HG02763 (cell line): Measurements from ENCODE around the gene RCOR2.

Source experiments
- ATAC-seq: cut with Tn5 transposase; IDR thresholded peaks from one replicate; pipeline ENCODE4 v1.9.1; 2021; ENCODE audit warnings: mild to moderate bottlenecking, moderate library complexity; ENCODE audit not compliant: unreplicated experiment

Gene RCOR2

DNA sequence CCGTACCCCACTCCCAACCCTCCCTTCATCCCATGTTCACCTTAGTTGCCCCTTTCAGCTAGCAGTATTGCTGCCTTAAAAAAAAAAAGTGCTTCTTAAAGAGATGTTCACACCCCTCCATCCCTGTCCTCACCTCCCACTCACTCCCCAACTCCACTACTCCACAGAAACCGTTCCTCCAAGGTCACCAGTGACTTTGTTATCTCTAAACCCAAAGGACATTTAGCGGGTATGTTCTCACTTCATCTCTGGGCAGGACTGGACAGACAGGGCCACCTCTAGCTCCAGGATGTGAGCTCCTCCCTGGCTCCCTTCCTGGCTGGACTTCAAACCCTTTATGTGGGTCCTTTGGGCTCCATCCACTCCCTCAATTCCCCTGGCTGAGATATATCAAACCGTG, 6.4 kb upstream of the RCOR2 start:
- no peak for ATAC-seq

DNA sequence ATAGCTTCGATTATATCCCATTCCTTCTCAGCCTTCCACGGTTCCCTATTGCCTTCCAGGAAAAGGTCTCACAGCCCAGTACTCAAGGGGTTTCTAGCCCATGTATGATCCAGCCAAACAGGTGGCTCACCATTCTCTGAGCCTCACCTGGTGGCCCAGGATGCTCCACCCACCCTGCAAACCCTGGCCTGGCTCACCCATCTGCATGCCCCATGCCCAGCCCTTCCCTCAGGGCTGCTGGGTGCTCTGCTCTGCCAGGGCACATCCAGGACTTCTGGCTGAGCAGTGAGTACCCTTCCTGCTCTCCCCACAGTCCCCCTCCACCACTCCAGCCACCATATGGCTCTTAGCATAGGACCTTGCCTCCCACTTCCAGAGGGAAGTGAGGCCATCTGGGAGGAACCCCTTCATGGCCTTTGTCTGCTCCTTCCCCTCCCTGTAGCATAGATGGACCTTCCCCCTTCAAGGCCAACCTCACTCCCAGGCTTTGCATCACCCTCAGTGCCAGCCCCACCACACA, 5.8 kb upstream of the RCOR2 start:
- ATAC-seq = no peak

DNA sequence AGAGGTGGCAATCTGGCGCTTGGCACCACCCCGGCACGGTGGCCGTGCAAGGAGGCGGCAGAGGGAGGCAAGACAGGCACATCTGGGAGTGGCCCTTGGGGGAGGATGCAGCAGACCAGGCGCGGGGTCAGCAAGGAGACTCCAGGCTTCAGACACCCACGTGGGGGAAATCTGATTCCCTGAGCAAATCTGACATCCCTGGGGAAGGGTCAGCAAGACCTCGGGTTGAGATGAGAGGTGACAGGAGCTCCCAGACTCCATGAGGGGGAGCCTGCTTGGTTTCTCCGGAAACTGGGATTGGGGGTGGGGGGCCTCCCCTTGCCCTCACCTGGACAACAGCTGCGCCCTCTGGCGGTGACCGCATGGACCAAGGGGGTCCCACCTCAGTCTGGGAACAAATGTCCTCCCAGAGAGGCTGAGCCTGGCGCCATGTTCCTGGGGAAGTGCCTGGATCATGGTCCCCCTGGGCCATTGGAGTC, 4.0 kb upstream of the RCOR2 start:
- ATAC-seq = no peak

- no peak for ATAC-seq
Observed at GRCh38 chr11:63920126-63920938, 3.4 kb upstream of the RCOR2 start.

- no peak for ATAC-seq
Observed at GRCh38 chr11:63919267-63920125, 2.5 kb upstream of the RCOR2 start.

DNA sequence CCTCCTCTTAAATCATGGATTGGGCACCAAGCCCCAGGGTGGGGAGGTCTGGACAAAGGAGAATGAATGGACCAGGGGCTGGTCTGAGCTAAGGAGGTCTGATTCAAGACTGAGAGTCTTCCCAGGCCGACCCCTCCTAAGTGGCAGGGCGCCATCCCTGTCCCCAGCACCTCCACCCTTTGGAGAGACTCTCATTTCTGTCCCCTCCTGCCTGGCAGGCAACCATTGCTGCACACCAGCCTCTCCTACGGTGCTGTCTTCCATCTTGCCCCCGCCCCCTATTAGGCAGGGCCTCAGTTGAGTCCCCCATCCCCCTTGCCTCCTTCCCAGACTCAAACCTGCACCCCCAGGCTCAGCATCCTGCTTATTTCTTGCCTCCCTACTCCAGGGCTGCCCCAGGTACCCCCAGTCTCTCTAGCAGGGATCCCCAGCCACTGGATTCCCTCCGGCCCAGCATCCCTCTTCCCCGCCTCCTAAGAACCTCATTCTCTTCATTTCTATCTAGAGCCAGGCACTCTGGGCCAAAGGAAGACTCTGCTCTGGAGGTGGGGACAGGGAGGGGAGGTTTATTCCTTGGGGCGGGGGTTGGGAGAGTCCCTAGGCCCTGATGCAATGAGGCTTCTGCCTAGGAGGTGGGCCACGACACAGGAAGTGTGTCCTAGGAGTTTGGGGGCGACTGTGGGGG, 1.7 kb upstream of the RCOR2 start:
- no peak for ATAC-seq

GRCh38 chr11:63917692-63918506, 935 bp upstream of the RCOR2 start:
- ATAC-seq = no peak

- no peak for ATAC-seq
Observed at GRCh38 chr11:63915961-63916836, 765 bp downstream of the RCOR2 start.

DNA sequence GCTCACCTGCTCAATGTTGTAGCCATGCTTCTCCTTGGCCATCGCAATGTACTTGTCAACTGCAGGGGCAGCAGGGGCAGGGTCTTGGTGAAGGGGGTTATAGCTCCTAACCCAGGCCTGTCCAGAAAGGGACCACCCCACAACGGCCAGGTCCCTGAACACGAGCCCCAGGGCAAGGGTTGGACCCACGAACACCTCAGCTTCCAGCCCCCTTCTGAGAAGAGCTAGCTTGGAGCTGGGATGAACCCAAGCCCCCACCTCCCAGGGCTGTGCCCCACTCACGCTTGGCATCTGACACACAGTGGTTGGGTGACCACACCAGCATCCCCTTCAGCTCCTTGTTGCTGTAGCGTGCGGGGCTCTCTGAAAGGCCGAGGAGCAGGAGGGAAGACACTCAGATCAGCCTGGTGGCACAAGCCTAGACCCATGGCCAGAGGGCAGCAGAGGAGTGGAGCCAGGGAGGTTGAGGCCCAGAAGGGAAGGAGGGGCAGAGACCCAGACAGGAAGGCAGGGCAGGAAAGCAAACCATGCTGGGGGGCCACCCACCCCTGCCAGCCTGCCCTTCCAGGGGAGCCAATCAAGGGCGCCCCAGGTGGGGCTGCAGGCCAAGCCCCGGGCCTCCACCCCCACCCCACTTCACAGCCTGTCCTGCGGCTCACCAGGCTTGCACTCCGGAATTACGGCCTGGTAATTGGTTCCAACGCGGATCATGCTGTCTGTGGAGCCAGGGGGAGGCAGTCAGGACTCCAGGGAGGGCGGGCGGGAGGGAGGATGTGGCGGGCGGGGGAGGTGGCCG, 1.9 kb downstream of the RCOR2 start:
- no peak for ATAC-seq

DNA sequence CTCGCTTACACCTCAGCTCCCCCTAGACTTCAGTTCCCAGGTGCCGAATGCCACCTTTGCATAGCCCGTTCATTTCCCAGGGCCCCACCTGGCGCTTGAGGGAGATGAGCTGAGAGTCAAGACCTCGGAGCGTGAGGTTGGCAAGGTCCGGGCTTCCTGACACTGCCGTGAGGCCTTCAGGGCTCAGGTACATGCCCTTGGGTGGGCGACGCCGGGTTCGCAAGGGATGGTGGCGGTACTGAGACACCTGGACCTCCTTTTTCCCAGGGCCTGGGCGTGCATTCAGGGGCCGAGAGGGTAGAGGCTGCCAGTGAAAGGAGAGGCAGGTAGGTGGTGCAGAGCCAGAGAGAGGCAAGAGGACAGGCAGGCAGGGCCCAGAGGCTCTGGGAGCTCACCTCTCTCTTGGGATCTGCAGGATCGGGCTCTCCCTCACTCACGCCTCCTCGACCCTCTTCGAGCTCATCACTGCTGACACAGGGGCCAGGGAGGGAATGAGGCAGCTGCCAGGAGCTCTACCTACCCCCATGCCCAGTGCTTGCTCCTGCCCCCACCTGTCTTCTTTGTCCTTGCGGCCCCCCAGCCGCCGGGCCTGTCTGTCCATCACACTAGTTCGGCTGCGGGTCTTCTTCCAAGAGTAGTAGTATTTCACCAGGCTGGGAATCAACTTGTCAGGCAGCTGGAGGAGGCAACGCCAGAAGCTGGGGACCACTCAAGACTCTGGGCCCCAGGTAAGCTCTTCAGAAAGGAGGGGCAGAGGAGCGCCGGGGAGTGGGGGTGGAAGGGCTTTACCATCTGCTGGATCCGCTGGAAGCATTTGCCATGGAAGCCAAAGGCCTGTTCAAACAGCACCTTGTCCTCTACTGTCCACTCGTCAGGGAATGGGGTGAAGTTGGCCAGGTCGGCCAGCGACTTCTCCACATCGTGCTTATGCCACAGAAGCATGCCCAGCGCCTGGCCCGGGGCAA, 2.8 kb downstream of the RCOR2 start:
- no peak for ATAC-seq

DNA sequence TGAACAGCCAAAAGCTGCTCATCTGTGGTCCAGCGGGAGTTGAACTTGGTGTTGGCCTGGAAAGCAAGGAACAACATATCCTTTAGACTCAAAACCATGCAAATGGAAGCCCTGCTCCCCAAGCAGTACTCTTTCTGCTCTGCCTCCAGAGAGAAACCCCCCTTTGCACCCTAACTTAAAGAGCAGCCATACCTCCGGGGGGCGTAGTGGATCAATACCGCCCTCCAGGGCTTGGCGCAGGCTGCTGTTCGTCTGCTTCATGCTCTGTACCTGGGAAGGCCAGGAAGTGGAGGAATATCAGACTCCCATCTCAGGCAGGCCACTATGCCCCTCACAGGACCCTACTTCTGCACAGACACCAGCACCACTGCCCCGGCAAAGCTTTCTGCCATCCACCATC, 4.3 kb downstream of the RCOR2 start:
- no peak for ATAC-seq

DNA sequence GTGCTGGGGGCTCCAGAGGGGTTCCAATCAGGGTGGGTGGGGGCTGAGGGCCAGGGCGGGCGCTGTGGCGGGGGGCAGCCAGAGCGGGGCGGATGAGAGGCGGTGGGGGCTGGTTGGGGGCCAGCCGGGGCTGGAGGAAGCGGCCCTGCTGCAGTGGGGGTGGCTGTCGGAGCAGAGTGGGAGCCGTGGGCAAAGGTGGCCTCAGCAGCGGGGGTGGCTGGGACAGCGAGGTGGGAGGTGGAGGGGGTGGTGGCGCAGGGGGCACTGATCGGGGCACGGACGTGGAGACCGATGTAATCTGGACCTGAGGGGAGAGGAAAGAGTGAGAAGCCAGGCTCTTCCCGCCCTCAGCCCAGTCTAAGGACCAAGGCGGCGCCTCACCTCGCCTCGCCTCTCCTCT, 5.1 kb downstream of the RCOR2 start:
- ATAC-seq = no peak

DNA sequence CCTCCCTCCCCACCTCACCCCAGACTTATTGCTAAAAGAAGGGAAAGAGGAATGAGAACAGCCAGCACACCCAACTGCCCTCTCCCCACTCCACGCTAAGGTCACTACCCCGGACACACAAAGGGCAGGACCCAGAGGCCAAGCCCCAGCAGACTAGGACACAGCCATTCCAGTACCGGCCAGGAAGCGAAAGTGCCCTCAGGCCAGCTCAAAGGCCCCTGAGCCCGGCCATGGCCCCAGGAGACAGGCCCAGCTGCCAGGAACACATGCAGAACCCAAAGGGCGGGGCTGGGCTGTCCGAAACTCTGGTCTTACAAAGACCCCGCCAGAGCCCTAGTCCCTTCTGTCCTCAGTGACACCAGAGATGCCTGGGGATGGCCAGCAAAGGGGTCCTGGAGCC, 5.5 kb downstream of the RCOR2 start:
- no peak for ATAC-seq

DNA sequence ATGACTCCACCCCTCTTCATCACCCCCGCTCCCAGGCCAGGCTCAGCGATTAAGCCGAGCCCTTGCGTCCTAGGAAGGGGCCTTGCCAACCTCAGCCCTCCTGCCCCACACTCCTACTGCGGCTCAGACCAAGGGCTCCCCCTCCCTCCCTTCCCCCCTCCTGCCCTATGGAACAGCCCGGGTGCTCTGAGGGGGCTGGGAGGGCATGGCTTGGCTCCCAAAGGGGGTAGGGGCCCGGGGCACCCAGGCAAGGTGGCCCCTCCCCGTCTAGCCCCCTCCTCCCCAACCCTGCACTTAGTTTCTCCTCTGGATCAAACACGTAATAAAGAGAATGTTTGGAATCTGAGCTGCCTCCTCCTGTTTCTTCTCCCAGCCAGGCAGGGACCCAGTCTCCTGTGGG, 6.3 kb downstream of the RCOR2 start:
- no peak for ATAC-seq

GRCh38 chr11:63909591-63910506, 7.1 kb downstream of the RCOR2 start:
- ATAC-seq = no peak

- no peak for ATAC-seq
Observed at GRCh38 chr11:63908631-63909401, 8.1 kb downstream of the RCOR2 start.
